ENCODE data around the gene ACAD9.

DNA sequence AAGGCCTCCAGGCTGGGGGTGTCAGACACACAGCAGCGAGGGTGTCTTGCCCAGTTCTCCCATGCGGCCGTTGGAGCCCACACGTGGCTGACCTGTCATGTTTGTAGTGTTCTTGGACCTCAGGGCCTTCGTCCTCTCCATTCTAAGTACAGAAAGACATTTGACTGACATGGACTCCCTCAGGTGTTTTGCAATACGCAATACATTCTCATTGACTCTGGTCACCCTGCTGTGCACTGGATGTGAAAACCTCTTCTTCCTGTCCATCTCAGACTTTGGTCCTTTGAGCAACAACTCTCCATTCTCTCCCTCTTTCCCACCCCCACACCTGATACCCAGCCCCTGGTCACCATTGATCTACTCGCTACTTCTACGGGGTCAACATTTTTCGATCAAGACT, 28.9 kb upstream of the ACAD9 start:
- TF ChIP-seq, protein P1, sequence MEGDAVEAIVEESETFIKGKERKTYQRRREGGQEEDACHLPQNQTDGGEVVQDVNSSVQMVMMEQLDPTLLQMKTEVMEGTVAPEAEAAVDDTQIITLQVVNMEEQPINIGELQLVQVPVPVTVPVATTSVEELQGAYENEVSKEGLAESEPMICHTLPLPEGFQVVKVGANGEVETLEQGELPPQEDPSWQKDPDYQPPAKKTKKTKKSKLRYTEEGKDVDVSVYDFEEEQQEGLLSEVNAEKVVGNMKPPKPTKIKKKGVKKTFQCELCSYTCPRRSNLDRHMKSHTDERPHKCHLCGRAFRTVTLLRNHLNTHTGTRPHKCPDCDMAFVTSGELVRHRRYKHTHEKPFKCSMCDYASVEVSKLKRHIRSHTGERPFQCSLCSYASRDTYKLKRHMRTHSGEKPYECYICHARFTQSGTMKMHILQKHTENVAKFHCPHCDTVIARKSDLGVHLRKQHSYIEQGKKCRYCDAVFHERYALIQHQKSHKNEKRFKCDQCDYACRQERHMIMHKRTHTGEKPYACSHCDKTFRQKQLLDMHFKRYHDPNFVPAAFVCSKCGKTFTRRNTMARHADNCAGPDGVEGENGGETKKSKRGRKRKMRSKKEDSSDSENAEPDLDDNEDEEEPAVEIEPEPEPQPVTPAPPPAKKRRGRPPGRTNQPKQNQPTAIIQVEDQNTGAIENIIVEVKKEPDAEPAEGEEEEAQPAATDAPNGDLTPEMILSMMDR (IDR thresholded peaks at IDR 0.05) = no peak
- no peak for TF ChIP-seq POLR2A (IDR thresholded peaks at IDR 0.05)
